ENCODE measurements around the gene USP48.

GRCh38 chr1:21811875-21812305 is 28.9 kb upstream of the USP48 start, which contains the start of gene LDLRAD2:
- TF ChIP-seq CTCF (IDR thresholded peaks at IDR 0.05 in 8 of 11, conservative IDR thresholded peaks at IDR 0.05 in 3 of 11): no peak
- no peak for TF ChIP-seq POLR2A (IDR thresholded peaks at IDR 0.05)

Measured in spleen (tissue), 7 donors.